OCI-M1 (cell line): Measurements from ENCODE around the gene PAIP1.
"Not testable (repeated sequence)": the region's sequence is repeated elsewhere in the genome, so short reads cannot be mapped to it uniquely, and the experiment has no call there.

Source experiments
- DNase-seq: peaks from one replicate; lab custom pipeline; 2025; lab: John Stamatoyannopoulos, UW

Gene PAIP1

DNA sequence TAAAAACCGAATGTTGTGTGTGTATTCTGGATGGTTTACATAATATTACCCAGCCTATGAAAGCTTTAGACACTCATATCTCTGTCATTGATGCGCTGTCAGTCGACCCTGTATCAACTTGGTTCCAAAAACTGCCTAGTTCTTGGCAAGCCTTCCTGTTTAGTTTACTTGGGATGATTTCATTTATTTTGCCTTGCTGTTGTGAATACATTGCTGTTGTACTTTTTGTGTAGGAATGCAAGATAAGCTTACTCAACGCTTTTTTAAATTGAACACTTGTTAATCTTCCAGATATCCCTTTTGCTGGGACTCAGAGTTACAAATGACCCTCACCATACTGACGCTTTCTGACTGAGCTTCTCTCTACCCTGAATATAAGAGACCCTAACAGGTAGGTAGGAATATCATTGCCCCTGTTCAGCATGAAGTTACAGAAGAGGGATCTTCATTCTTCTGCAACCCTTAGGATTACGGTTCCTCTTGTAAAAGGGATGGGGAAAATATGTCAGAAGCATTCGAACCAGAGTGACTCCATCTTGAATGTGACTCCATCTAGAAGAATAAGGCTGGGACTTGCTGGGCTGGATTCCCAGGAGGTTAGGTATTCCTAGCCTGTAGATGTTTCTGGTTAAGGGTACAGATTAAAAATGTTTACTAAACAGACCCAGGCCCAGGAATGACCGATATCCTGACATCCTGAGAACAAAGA is 13.7 kb upstream of the PAIP1 start:
- DNase-seq: no peak

DNA sequence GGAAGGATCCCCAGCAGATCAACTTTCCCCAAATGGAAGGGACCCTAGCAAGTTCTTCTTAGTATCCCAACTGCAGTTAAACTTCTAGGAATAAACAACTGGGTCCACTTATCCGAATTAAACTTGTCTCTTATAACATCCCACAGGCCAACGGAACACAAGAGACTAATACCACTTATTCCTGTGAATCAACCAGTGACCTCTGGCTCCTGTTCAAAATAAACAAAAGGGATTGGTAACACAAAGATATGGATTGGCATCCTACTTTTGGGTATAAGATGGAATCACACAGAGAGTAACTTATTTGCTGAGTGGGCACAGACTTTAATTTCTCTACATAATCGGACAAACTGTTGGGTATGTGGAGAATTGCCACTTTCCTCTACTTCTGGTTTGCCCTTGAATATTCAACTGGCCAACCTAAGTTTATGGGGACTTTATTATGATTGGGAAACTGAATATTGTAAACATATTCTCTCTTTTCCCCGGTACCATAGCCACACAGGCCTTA is 12.4 kb upstream of the PAIP1 start:
- no peak for DNase-seq

DNA sequence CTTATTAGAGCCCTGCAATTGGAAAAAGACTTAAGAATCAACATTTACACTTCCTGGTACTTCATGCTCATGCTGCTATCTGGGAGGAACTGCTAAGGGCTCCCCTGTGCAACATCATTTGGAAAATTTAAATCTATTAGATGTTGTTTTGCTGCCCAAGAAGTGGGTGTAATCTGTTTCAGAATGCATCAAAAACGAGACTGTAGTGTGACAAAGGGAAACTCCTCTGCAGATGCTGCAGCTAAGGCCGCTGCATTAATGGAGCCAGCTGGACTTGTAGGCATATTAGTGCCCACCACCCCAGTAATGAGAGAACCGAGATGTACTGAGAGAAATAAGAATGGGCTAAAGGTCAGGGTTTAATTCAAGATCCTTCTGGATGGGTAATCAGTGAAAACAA is 11.1 kb upstream of the PAIP1 start:
- no peak for DNase-seq

DNA sequence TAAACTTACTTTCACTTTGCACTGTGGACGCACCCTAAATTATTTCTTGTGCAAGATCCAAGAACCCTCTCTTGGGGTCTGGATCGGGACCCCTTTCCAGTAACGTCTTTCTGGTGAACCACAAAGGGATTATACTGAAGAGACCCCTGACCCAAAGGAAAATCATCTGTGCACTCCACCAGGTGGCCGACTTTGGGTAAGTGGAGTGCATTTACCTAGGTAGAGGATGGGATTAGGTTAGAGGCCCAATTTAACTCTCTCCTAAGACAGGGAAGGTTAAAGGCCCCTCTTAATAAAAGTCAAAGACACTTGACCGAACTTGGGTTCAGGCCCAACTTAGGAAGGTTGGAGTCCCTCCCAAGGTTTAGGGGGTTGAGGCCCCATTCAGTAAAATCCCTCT is 8.2 kb upstream of the PAIP1 start:
- no peak for DNase-seq

DNA sequence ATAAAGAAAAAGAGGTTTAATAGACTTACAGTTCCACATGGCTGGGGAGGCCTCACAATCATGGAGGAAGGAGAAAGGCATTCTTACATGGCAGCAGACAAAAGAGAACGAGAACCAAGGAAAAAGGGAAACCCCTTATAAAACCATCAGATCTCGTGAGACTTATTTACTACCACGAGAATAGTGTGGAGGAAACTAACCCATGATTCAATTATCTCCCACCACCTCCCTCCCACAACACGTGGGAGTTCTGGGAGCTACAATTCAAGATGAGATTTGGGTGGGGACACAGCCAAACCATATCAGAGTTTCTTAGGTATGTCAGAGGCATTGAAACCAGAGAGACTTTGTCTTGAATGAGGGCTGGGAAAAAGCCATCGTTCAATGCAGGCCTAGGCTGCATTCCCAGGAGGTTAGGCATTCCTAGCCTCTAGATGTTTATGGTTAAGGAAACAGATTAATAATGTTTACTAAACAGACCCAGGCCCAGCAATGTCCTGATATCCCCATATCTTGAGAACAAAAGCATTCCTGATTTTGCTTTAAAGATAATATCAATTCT is 7.5 kb upstream of the PAIP1 start:
- DNase-seq: no peak

DNA sequence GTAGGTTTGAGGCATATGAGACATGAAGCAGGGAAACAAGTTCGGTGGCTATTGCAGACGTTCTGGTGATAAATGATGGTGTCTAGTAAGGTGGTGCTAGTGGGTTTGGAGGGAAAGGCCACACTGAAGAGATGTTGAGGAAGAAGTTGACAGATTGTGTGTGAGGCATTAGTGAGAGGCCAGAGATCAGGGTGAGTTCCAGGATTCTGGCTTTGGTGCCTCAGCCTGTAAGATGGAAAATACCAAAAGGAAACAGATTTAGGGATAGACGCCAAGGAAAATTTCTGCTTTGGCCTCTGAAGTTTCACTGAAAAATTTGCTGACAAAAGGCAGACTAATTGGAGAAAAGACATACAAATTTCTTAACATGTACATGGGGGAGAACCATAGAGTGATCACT is 6.4 kb upstream of the PAIP1 start:
- no peak for DNase-seq

DNA sequence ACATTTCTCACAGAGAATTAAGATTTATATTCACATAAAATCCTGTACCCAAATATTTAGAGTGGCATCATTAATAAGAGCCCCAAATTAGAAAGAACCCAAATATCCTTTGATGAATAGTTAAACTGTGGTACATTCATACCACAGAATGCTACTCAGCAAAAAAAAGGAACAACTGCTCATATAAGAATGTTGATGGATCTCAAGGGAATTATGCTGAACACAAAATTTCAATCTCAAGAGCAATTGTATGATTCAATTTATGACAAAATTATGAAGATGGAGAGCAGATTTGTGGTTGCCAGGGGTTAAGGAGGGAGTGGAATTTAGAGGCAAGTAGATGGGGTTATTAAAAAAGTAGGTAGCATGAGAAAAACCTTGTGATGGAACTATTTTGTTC is 4.5 kb upstream of the PAIP1 start:
- DNase-seq: no peak

DNA sequence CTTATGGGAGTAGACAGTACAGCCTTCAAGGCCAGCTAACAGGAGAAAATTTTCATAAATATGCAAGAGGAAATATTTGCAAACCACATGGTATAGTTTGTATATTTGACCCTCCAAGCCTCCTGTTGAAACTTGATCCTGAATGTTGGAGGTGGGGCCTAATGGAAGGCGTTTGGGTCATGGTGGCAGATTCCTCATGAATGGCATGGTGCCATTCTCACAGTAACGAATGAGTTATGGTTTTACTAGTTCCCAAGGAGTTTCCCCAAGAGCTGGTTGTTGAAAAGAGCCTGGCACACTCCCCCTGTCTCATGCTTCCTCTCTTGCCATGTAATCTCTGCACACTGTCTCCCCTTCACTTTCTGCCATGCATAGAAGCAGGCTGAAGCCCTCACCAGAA is 3.3 kb upstream of the PAIP1 start:
- DNase-seq: no peak

DNA sequence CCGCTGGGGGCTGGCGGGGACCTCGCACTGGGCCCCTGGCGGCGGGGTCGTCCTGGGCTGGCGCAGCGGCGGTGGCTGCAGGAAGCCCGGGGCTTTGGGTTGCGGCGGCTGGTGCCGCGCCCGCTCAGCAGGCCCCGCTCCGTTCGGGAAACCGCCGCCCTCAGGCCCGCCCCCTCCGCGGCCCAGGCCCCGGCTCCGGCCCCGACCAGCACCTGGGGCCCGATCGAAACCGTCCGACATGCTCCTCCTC is 345 bp downstream of the PAIP1 start:
- not testable (repeated sequence) for DNase-seq

DNA sequence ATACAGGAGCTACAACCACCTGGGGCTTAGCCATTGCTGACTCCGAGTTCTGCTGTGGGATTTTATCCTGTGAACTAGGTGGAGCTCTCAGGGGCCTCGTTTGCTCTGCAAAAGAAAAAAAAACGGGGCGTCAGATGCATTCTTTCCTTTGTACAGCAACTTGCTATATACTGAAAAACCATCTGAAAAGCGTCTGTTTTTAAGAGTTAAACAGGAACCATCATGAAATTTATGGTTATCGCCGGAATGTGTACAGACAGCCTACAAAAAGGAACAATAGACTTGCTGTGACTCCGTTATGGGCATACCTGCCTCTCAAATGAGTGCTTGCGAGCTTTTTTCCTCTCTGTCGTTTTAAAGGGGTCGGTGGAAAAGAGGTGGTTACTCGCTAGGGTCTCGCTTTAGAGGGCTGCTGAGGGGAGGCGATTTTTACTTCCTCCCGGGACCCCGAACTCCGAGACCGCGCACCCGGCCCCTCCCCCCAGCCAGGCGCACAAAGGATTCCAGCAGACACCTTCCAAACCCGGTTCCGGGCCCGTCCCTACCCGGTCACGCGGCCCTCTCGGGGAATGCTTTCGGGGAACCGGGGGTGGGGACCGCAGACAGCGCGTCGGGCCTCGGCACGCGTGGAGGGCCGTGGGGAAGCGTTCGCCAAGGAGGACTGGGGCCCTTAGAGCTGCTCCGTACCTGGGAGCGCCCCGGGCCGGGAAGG is 826 bp downstream of the PAIP1 start:
- DNase-seq: peak; percentile 60

DNA sequence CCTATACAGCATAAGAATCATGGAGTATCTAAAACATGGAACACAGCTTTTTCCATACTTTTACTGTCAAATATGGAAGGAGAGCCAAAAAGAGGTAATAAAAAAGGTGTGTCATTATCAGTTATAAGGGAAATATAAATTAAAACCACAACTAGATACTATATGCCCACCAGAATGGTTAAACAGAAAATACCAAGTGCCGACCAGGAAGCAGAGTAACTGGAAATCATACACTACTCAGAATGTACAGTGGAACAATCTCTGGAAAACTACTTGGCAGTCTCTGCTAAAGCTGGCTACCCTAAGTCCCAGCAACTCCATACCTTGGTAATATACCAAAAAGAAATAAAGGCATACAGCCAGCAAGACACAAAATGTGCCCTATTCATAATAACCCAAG is 2.4 kb downstream of the PAIP1 start:
- no peak for DNase-seq

DNA sequence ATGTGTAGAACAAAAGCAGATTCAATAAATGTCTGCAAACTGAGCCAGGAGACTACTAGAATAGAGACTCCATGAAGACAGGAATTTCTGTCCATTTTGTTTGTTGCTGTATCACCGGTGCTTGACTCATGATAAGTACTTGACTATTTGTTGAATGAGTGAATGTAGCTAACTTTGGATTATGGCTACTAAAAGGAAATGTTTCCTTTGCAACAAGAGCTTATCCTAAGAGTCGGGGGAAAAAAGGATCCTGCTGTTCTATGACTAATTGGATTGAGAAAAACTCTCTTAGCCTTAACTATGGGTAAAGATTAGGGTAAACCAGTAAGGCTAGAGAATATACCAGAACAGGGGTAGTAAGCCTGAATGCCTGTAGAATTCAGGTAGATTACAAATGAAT is 3.5 kb downstream of the PAIP1 start:
- DNase-seq: no peak

DNA sequence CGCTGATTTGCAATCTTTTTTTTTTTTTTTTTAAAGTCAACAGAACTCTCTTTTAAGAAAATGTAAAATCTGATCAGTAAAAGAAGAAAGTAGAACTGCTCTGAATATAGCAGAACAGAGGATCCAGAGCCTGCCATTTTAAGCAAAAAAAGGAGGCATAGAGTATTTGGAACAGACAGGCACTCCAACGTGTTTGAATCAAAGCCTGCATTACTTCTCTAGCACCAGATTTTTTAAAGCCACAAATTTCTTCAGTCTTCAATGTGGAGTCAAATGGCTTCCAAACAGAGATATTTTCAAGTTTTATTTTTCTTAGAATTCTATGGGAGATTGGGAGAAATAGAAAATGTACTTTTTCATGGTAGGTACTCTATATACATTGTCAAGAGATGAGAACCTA is 5.1 kb downstream of the PAIP1 start:
- DNase-seq: no peak

DNA sequence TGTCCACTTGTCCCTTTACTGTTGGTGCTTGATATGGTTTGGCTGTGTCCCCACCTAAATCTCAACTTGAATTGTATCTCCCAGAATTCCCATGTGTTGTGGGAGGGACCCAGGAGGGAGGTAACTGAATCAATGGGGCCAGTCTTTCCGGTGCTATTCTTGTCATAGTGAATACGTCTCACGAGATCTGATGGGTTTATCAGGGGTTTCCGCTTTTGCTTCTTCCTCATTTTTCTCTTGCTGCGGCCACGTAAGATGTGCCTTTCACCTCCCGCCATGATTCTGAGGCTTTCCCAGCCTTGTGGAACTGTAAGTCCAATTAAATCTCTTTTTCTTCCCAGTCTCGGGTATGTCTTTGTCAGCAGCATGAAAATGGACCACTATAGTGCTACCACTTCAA is 7.6 kb downstream of the PAIP1 start:
- DNase-seq: not testable (repeated sequence)

DNA sequence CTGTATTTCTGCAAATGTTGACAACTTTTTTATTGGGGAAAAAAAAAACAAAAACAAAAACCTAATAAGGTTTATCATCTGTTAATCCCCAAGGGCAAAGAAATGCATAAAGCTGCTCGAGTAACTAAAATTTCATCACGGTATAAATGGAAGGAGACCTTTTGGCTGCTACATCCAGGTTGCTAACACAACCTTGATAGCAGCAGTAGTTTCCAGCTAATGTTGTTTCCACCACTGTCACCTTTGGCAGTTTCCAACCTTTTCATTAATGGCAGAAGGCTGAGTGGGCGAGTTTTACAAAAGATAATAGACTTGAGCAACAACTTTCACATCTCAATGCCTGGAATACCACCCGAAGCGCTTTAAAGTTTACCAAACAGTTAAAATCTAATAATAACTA is 8.5 kb downstream of the PAIP1 start:
- DNase-seq: no peak

DNA sequence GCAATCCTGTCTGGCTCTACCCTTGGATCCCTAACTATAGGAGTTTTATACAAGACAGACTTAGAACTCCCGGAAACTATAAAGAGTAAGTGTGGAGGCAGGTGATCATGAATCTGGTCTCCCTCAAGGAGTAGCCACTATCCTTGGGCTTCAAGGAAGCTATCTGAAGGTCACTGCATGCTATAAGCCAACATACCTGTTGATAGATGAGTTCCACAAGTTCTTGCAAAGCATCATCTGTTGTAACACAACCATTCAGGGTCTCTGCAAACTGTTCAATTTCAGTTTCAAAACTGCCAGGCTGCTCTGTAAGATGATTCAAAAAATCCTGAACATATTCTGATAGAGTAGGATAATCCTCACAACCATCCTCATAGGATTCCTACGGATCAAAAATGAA is 9.3 kb downstream of the PAIP1 start:
- DNase-seq: no peak

DNA sequence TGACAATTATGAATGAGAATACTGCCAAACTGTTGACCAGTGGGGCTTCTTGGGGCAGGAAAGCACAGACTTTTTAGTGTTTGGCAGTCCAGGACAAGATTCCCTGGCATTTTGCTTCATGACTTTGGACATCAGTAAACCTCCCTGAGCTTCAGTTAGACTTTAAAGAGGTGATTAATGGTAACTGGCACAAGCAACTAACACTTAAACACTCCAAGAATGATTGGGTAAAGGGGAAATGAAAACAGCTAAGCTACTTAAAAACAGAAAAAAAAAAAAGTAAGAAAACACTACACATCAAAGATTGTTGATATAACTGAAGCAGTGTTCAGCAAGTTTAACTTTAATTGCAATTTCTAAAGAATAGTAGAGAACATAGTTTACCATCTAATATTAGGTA is 13.4 kb downstream of the PAIP1 start:
- DNase-seq: no peak

DNA sequence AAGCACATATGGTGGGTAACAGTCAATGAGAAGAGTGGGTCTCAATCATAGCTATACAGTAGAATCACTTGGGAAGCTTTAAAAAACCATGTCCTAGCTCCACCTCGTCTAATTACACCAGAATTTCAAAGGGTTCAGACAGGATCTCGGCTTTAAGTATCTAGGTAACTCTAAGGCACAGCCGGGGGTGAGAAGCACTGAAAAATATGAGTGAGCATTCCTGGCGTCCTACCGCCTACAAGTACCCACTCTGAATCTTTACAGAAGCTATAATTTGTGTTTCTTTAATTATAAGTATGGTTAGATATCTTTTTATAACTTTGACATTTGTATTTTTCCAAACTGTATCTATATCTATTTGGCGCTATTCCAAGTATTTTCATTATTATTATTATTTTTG is 16.1 kb downstream of the PAIP1 start:
- no peak for DNase-seq

DNA sequence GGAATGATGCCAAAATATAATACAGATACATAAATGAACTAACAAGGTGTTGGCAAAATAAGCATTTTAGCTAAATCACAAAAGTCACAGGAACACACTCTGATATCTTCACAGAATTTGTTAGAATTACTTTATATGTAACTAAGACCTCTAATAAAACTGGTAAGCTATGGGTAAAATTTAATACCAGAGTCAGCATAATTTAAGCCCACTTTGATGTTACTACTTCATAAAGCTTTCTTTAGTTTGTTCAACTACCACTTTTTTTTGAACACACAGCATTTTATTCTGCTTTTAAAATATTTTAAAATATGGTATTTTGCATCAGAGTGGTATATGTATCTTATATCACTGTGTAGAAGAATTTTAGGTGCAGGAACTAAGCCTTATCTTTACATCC is 19.9 kb downstream of the PAIP1 start:
- no peak for DNase-seq

DNA sequence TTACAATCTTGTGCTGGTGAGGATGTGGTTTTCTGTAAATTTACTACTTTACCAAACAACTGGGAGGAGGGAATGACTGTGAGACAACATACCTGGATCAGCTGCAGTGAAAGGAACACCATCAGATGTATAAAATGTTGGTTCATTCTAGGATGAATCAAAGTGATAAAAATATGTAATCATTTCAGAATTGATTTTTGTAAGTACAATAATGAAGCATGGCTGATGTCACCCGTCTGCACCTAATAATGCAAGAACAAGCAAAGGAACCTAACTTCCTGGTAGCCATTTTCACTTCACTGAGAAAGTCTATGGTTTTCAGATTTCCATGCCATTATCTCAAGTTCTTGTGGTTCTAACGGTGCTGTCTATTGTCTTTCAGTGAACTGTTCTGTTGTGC is 23.2 kb downstream of the PAIP1 start:
- DNase-seq: no peak

DNA sequence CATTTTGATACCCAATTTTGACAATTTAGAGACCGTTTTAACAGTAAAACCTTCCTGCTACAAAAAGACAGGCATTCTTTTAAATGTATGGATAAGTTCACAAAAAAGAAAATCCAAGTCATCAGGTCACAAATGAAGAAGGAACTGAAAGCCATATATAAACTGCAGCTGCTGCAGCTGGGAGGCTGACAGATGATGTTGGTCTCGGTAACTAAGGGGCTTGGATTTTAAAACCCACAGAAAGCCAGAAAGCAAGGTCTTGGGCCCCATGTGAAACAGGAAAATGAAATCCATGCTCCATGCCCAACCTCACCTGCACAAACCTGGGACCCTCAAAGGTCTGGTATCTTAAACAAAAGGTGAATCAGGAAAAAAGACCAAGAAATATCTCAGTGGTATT is 26.2 kb downstream of the PAIP1 start:
- no peak for DNase-seq

DNA sequence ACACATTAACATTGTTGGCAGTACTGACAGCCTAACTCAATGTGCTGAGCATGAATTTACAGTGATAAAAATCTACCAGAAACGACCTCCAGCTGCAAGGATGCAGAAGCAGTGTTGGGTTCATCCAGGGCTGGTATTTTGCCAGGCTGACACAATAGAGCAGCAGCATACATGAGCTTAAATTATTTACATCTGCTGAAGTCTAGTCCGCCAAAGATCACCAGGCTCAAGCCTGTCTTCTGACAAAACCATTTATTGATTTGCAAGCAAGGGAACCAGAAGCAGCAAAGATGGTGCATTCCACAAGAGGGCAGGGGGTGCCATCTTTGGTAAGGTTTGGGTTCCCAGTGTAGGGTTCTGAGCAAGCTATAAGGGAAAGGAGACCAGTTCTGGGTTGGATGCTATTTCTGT is 33.2 kb downstream of the PAIP1 start:
- DNase-seq: no peak

DNA sequence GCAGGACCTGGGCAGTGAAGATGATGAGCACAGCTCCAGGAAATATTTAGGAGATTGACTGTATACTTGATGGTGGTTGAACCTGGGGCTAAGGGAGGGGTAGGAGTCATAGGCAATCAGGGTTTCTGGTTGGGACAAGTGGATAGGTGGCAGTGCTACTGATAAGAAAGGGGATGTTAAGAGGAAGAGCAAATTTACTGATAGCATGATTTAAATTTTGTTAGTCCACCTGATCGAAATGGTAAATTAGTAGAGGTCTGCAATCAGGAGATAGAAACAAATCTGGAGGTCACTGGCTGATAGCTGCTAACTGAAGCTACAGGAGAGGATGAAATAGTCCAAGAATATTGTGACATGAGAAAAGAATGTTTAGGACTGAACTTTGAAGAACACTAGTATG is 36.3 kb downstream of the PAIP1 start:
- no peak for DNase-seq

DNA sequence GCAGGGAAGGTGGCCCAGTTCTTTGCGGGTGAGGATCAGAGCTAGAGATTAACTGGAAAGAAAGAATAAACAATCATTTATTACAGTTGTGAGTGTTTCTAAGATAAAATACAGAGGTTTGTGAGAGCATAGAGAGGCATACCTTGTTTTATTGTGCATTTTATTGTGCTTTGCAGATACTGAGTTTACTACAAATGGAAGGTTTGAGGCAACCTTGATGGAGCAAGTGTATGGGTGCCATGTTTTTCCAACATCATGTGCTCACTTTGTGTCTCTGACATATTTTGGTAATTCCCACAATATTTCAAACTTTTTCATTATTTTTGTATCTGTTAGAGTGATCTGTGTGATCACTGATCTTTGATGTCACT is 41.2 kb downstream of the PAIP1 start:
- peak; percentile 57 for DNase-seq
